Measurements from ENCODE around the gene HTRA1.

Gene HTRA1

GRCh38 chr10:122503012-122503411 is 41.7 kb downstream of the HTRA1 start:
- CTCF ChIA-PET, result interaction anchor here (1.0 to 1.5 kb wide), 4 partner anchors 10 to 224 kb away, joined by 3 to 5 read pairs (median 3); no protein-coding TSS in a partner anchor
- no peak for DNase-seq (ENCODE audit: extremely low spot score)
- TF ChIP-seq CTCF (IDR thresholded peaks at IDR 0.05; ENCODE audit: control extremely low read depth, extremely low read depth, low read depth, missing control alignments), result no peak
- POLR2A ChIA-PET, result no interaction called here

DNA sequence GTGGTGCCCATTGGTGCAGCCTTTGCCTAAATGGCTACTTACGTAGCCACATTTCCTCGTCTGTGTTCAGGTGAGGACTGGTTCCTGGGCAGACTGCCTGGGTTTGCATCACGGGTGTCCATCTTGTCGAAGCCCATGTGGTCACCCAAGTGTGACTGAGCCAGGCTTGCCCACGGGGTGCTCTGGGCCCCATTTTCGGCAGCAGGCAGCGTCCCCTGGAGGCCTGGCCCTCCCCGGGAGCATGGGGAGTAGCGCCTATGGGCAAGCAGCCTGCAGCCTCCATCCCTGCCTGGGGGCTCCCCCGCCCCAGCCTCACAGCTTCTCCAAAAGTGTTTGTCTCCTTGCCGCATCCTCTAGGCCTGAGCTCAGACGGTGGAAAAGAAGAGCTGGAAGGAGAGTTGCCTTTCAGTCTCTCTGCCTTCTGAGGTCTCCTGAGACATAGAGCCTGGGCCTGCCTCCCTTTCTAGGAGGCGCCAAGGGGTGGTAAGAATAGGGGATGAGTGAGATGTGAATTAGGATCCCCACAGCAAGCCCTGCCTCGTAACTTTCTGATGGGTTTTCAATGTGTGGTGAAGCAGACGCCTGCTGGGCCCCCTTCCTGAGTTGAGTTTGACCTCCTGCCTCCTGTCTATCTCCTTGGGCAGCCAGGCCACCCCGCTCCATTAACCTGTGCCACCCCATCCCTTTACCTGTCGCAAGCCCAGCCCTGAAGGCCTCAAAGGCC is 42.7 kb downstream of the HTRA1 start:
- ChIA-PET POLR2A (no interaction called here), CTCF (interaction anchor here (1.2 to 2.0 kb wide), 4 partner anchors 8 to 225 kb away, joined by 3 to 5 read pairs (median 4); no protein-coding TSS in a partner anchor)
- TF ChIP-seq CTCF (IDR thresholded peaks at IDR 0.05; ENCODE audit: control extremely low read depth, extremely low read depth, low read depth, missing control alignments), result no peak
- DNase-seq (ENCODE audit: extremely low spot score), result no peak

- ChIA-PET CTCF (interaction anchor here (1.1 to 2.2 kb wide), 3 partner anchors 8 to 205 kb away, joined by 3 to 7 read pairs (median 5); no protein-coding TSS in a partner anchor), POLR2A (no interaction called here)
- TF ChIP-seq CTCF (IDR thresholded peaks at IDR 0.05; ENCODE audit: control extremely low read depth, extremely low read depth, low read depth, missing control alignments), result no peak
- no peak for DNase-seq (ENCODE audit: extremely low spot score)
Observed at GRCh38 chr10:122504610-122504950, 43.2 kb downstream of the HTRA1 start.

GRCh38 chr10:122505011-122505410 is 43.7 kb downstream of the HTRA1 start:
- POLR2A ChIA-PET, result no interaction called here
- CTCF ChIA-PET, result interaction anchor here (1.1 to 2.2 kb wide), 3 partner anchors 8 to 206 kb away, joined by 3 to 7 read pairs (median 5); no protein-coding TSS in a partner anchor
- DNase-seq (ENCODE audit: extremely low spot score), result no peak
- TF ChIP-seq CTCF (IDR thresholded peaks at IDR 0.05; ENCODE audit: control extremely low read depth, extremely low read depth, low read depth, missing control alignments), result no peak

GRCh38 chr10:122505885-122506645 is 44.7 kb downstream of the HTRA1 start:
- CTCF ChIA-PET, result interaction anchor here (1.1 to 2.2 kb wide), 2 partner anchors 9 to 207 kb away, joined by 3 to 7 read pairs; no protein-coding TSS in a partner anchor

More at GRCh38 chr10:122505885-122506645, 44.7 kb downstream of the HTRA1 start:
- POLR2A ChIA-PET, result no interaction called here
- DNase-seq (ENCODE audit: extremely low spot score), result no peak
- no peak for TF ChIP-seq CTCF (IDR thresholded peaks at IDR 0.05; ENCODE audit: control extremely low read depth, extremely low read depth, low read depth, missing control alignments)

All from GM10248 (cell line).